ENCODE data around the gene CAB39L.
A peak's percentile ranks its signal among the peaks of the same experiment; 100 is the strongest.

Gene CAB39L

DNA sequence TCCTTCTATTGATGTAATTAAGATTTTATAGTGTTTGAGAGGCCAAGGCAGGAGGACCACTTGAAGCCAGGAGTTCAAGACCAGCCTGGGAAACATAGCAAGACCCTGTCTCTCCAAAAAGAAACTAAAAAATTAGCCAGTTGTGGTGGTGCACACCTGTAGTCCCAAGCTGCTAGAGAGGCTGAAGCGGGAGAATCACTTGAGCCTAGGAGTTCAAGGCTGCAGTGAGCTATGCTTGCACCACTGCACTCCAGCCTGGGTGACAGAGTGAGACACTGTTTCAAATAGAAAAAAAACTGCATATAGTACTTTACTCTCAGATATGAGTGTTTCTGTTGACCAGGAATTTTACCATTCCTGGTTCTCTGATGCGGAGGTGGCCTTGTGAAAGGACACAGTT, 147.2 kb downstream of the CAB39L start:
- TF ChIP-seq, protein P1, sequence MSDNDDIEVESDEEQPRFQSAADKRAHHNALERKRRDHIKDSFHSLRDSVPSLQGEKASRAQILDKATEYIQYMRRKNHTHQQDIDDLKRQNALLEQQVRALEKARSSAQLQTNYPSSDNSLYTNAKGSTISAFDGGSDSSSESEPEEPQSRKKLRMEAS (IDR thresholded peaks at IDR 0.05): no peak
- TF ChIP-seq ZBTB7A (IDR thresholded peaks at IDR 0.05; ENCODE audit: low read depth): no peak
- TF ChIP-seq CREB1 (IDR thresholded peaks at IDR 0.05; ENCODE audit: low read depth): no peak
- TF ChIP-seq, protein P2, sequence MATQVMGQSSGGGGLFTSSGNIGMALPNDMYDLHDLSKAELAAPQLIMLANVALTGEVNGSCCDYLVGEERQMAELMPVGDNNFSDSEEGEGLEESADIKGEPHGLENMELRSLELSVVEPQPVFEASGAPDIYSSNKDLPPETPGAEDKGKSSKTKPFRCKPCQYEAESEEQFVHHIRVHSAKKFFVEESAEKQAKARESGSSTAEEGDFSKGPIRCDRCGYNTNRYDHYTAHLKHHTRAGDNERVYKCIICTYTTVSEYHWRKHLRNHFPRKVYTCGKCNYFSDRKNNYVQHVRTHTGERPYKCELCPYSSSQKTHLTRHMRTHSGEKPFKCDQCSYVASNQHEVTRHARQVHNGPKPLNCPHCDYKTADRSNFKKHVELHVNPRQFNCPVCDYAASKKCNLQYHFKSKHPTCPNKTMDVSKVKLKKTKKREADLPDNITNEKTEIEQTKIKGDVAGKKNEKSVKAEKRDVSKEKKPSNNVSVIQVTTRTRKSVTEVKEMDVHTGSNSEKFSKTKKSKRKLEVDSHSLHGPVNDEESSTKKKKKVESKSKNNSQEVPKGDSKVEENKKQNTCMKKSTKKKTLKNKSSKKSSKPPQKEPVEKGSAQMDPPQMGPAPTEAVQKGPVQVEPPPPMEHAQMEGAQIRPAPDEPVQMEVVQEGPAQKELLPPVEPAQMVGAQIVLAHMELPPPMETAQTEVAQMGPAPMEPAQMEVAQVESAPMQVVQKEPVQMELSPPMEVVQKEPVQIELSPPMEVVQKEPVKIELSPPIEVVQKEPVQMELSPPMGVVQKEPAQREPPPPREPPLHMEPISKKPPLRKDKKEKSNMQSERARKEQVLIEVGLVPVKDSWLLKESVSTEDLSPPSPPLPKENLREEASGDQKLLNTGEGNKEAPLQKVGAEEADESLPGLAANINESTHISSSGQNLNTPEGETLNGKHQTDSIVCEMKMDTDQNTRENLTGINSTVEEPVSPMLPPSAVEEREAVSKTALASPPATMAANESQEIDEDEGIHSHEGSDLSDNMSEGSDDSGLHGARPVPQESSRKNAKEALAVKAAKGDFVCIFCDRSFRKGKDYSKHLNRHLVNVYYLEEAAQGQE (IDR thresholded peaks at IDR 0.05; ENCODE audit: low read depth): no peak
- no peak for TF ChIP-seq YY1 (IDR thresholded peaks at IDR 0.05; ENCODE audit: low read depth)
- TF ChIP-seq TEAD4 (IDR thresholded peaks at IDR 0.05): no peak
- no peak for TF ChIP-seq EP300 (IDR thresholded peaks at IDR 0.05; ENCODE audit: borderline replicate concordance)
- TF ChIP-seq CEBPB (IDR thresholded peaks at IDR 0.05): no peak

DNA sequence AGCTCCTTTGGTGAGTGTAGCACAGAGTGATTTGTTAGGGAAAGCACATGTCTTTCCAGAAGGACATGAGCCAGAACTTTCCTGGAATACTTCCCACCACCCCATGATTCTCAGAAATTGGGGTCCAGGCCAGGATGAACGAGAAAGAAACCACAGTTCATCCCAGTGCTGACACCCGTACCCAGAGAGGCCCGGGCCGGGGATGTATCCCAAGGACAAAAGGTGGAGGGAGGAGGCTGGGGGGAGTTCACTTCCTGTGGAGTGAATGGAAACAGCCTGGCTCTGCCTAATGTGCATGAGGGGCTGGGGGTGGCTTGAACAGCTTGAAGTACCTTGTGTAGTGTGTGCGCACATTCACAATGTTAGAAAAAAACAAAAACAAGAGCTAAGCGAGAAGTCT, 148.6 kb downstream of the CAB39L start:
- TF ChIP-seq RAD21 (IDR thresholded peaks at IDR 0.05; ENCODE audit: low read depth) (no peak), EGR1 (IDR thresholded peaks at IDR 0.05) (no peak), FOXM1 (IDR thresholded peaks at IDR 0.05; ENCODE audit: borderline replicate concordance, low read depth) (no peak), YY1 (IDR thresholded peaks at IDR 0.05; ENCODE audit: low read depth) (no peak), NFIC (IDR thresholded peaks at IDR 0.05) (no peak), ZBTB7A (IDR thresholded peaks at IDR 0.05; ENCODE audit: low read depth) (no peak), TEAD4 (IDR thresholded peaks at IDR 0.05) (no peak), TAF1 (IDR thresholded peaks at IDR 0.05; ENCODE audit: low read depth) (no peak), TCF12 (IDR thresholded peaks at IDR 0.05; ENCODE audit: low read depth) (no peak), CREB1 (IDR thresholded peaks at IDR 0.05; ENCODE audit: low read depth) (no peak), EP300 (IDR thresholded peaks at IDR 0.05; ENCODE audit: borderline replicate concordance) (no peak)
- TF ChIP-seq, protein P2 (IDR thresholded peaks at IDR 0.05; ENCODE audit: low read depth): no peak

DNA sequence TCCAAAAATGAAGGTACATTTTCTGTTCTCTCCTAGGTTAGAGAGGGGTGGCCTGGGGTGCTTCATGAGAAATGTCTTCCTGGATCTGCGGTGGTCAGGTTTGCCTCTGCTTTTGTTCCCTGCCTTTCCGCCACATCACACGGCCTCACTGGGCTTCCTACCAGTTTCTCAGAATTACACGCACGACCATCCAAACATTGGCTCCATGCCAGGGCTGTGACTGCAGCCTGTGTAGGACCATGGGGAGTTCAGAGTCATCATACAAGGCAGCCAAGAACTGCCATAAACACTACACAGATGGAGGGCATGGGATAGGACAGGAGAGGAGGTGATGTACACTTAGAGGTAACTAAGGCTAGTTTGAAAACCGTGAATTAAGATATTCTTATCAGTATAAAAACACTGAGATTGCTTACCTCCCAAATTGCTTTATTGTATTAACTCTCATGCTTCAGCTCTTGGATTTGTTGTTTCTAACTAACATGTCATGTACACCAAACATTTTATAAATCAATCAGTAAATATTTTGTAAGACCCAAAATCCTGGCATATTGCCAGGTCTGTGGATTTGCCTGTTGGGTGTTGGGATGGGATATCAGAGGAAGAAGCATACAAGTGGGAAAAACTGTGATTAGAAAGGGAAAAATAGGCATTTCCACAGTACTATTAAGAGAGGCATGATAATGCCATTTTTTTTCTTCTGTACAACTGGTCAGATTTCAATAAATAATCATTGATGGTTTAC, 150.9 kb downstream of the CAB39L start:
- TF ChIP-seq TEAD4 (IDR thresholded peaks at IDR 0.05) (no peak), NFIC (IDR thresholded peaks at IDR 0.05) (peak; percentile 67)

DNA sequence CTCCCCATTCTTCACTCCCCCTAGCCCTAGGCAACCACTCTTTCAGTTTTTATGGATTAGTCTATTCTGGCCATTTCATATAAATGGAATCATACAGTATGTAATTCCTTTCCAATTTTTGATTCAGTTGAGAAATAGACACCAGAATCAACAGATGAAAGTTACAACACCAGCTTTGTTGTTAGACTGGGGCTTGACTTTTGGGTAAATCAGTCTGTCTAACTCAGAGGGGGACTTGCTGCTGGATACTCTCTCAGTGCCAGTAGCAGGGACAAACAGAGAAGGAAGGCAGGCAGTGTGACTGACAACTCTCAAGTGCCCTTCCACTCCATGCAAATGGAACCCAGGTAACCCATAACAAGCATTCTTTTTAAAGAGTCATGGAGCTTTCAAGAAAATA, 155.4 kb downstream of the CAB39L start:
- TF ChIP-seq RAD21 (IDR thresholded peaks at IDR 0.05; ENCODE audit: low read depth) (no peak), TCF12 (IDR thresholded peaks at IDR 0.05; ENCODE audit: low read depth) (no peak), YY1 (IDR thresholded peaks at IDR 0.05; ENCODE audit: low read depth) (no peak), ZBTB7A (IDR thresholded peaks at IDR 0.05; ENCODE audit: low read depth) (no peak), CEBPB (IDR thresholded peaks at IDR 0.05) (no peak), TAF1 (IDR thresholded peaks at IDR 0.05; ENCODE audit: low read depth) (no peak), EGR1 (IDR thresholded peaks at IDR 0.05) (no peak), FOXM1 (IDR thresholded peaks at IDR 0.05; ENCODE audit: borderline replicate concordance, low read depth) (no peak), NFIC (IDR thresholded peaks at IDR 0.05) (no peak), EP300 (IDR thresholded peaks at IDR 0.05; ENCODE audit: borderline replicate concordance) (no peak), CREB1 (IDR thresholded peaks at IDR 0.05; ENCODE audit: low read depth) (no peak), TEAD4 (IDR thresholded peaks at IDR 0.05) (no peak)
- TF ChIP-seq, protein P2 (IDR thresholded peaks at IDR 0.05; ENCODE audit: low read depth): no peak
- TF ChIP-seq, protein P3, sequence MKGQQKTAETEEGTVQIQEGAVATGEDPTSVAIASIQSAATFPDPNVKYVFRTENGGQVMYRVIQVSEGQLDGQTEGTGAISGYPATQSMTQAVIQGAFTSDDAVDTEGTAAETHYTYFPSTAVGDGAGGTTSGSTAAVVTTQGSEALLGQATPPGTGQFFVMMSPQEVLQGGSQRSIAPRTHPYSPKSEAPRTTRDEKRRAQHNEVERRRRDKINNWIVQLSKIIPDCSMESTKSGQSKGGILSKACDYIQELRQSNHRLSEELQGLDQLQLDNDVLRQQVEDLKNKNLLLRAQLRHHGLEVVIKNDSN (IDR thresholded peaks at IDR 0.05): no peak
- TF ChIP-seq, protein P1 (IDR thresholded peaks at IDR 0.05): no peak

DNA sequence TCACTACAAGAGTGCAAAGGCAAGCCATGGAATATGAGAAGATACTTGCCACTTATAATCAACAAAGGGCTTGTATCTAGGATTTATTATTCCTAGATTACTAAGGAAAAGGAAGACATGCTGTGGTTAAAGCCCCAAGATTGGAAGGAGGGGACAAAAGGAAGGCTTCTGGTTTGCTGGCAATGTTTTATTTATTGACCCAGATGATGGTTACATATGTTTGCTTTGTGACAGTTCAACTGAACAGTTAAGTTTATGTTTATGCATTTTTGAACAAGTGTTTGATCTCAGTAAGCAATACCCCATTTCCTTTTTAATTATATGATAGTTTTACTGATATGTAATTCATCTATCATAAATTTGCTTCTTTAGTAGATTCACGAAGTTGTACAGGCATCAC, 155.9 kb downstream of the CAB39L start:
- no peak for TF ChIP-seq RAD21 (IDR thresholded peaks at IDR 0.05; ENCODE audit: low read depth)
- TF ChIP-seq, protein P1 (IDR thresholded peaks at IDR 0.05): no peak
- TF ChIP-seq, protein P2 (IDR thresholded peaks at IDR 0.05; ENCODE audit: low read depth): no peak

Measured in Ishikawa (cell line).